Activated CD4-positive, alpha-beta T cell treated with anti-CD3 and anti-CD28 coated beads, Interleukin-2, amount 50 U/mL, for 16 hours (primary cell): ENCODE data around the gene CLDN20.
"Not testable (repeated sequence)": the region's sequence is repeated elsewhere in the genome, so short reads cannot be mapped to it uniquely, and the experiment has no call there.

Experiments
- DNase-seq: peaks from one replicate; pipeline ENCODE4 v3.0.0-alpha.2; 2020

The CLDN20 gene

GRCh38 chr6:155263373-155264063 lies at the start of gene CLDN20:
Gene CLDN20 (plus strand): TSS chr6:155264013. CDS start chr6:155275720, 11,707 bp downstream.
- no peak for DNase-seq

- no peak for DNase-seq
These were observed 47.9 kb upstream of the CLDN20 start for GRCh38 chr6:155215906-155216305.

- DNase-seq = no peak
These were observed 47.3 kb upstream of the CLDN20 start for GRCh38 chr6:155216312-155217046.

GRCh38 chr6:155218711-155219110 lies 45.1 kb upstream of the CLDN20 start:
- not testable (repeated sequence) for DNase-seq

GRCh38 chr6:155219299-155219698 lies 44.5 kb upstream of the CLDN20 start:
- no peak for DNase-seq

- no peak for DNase-seq
These were observed 43.9 kb upstream of the CLDN20 start for GRCh38 chr6:155219858-155220301.

- DNase-seq = no peak
These were observed 42.7 kb upstream of the CLDN20 start for GRCh38 chr6:155221086-155221485.

- DNase-seq = no peak
These were observed 41.3 kb upstream of the CLDN20 start for GRCh38 chr6:155222506-155222905.

GRCh38 chr6:155223646-155224451 lies 40.0 kb upstream of the CLDN20 start:
- DNase-seq = peak; percentile 93

GRCh38 chr6:155224618-155225017 lies 39.2 kb upstream of the CLDN20 start:
- peak; percentile 25 for DNase-seq

GRCh38 chr6:155227046-155227445 lies 36.8 kb upstream of the CLDN20 start:
- no peak for DNase-seq

- DNase-seq = no peak
These were observed 35.2 kb upstream of the CLDN20 start for GRCh38 chr6:155228546-155229166.

GRCh38 chr6:155230975-155231374 lies 32.8 kb upstream of the CLDN20 start:
- not testable (repeated sequence) for DNase-seq

- DNase-seq = no peak
These were observed 31.0 kb upstream of the CLDN20 start for GRCh38 chr6:155232848-155233247.

- no peak for DNase-seq
These were observed 29.6 kb upstream of the CLDN20 start for GRCh38 chr6:155234167-155234566.

- no peak for DNase-seq
These were observed 29.1 kb upstream of the CLDN20 start for GRCh38 chr6:155234687-155235086.

- DNase-seq = no peak
These were observed 28.7 kb upstream of the CLDN20 start for GRCh38 chr6:155235087-155235486.

GRCh38 chr6:155237613-155238012 lies 26.2 kb upstream of the CLDN20 start:
- DNase-seq = no peak

GRCh38 chr6:155240905-155241600 lies 22.8 kb upstream of the CLDN20 start:
- no peak for DNase-seq

GRCh38 chr6:155241966-155242365 lies 21.8 kb upstream of the CLDN20 start:
- DNase-seq = no peak

- no peak for DNase-seq
These were observed 19.4 kb upstream of the CLDN20 start for GRCh38 chr6:155244434-155244833.

- no peak for DNase-seq
These were observed 18.6 kb upstream of the CLDN20 start for GRCh38 chr6:155245193-155245592.
